Measurements from ENCODE around the gene NOL7.

DNA sequence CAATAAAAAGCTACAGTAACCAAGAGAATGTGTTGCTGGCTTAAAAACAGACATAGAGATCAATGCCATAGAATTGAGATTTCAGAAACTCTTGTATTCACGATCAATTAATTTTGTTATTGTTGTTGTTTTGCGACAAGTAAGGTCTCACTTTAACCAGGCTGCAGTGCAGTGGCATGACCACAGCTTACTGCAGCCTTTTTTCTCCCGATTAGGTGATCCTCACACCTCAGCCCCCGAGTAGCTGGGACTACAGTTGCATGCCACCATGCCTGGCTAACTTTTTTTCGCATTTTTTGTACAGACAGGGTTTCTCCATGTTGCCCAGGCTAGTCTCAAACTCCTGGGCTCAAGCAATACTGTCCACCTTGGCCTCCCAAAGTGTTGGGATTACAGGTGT lies 54.3 kb downstream of the NOL7 start:
- no peak for TF ChIP-seq POLR2A (IDR thresholded peaks at IDR 0.05)
- TF ChIP-seq, protein P1, sequence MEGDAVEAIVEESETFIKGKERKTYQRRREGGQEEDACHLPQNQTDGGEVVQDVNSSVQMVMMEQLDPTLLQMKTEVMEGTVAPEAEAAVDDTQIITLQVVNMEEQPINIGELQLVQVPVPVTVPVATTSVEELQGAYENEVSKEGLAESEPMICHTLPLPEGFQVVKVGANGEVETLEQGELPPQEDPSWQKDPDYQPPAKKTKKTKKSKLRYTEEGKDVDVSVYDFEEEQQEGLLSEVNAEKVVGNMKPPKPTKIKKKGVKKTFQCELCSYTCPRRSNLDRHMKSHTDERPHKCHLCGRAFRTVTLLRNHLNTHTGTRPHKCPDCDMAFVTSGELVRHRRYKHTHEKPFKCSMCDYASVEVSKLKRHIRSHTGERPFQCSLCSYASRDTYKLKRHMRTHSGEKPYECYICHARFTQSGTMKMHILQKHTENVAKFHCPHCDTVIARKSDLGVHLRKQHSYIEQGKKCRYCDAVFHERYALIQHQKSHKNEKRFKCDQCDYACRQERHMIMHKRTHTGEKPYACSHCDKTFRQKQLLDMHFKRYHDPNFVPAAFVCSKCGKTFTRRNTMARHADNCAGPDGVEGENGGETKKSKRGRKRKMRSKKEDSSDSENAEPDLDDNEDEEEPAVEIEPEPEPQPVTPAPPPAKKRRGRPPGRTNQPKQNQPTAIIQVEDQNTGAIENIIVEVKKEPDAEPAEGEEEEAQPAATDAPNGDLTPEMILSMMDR (IDR thresholded peaks at IDR 0.05 in 4 of 5, conservative IDR thresholded peaks at IDR 0.05 in 1 of 5), result no peak

All from gastrocnemius medialis (tissue), 4 donors.